Hepatocyte (in vitro differentiated cells): ENCODE data around the gene ADRB2.

Experiments used
- CTCF ChIP-seq: fragments of 200-600 bp; sonication (generic); IDR thresholded peaks from 2 replicates; pipeline ENCODE4 v1.5.1; 2016; ENCODE audit warnings: antibody characterized with exemption, mild to moderate bottlenecking; ENCODE audit not compliant: poor library complexity
- EZH2phosphoT487 ChIP-seq: fragments of 200-600 bp; sonication (generic); IDR thresholded peaks from one replicate; pipeline ENCODE4 v1.6.1; 2018; ENCODE audit warnings: antibody characterized with exemption, mild to moderate bottlenecking, low read depth, moderate library complexity; ENCODE audit not compliant: unreplicated experiment, severe bottlenecking

- TF ChIP-seq CTCF, result no peak
- TF ChIP-seq EZH2phosphoT487, result no peak
Measured at GRCh38 chr5:148778882-148779281, 47.5 kb upstream of the ADRB2 start.
